Liver (tissue), 3 donors: Measurements from ENCODE around the gene AMY1A.
"Not testable (repeated sequence)": the region's sequence is repeated elsewhere in the genome, so short reads cannot be mapped to it uniquely, and the experiment has no call there.

ENCODE experiments used
- NR2F2 ChIP-seq: IDR thresholded peaks from 2 replicates; pipeline ENCODE4 v1.6.1; 2016; ENCODE audit warnings: antibody characterized with exemption
- RAD21 ChIP-seq, 2 donors: IDR thresholded peaks; 2 replicates each; pipeline ENCODE4 v1.6.1; 2016; ENCODE audit warnings: antibody characterized with exemption in 2 of 2, mild to moderate bottlenecking in 2 of 2
- SP1 ChIP-seq: IDR thresholded peaks from 2 replicates; pipeline ENCODE4 v1.6.1; 2018; ENCODE audit warnings: antibody characterized with exemption, mild to moderate bottlenecking
- YY1 ChIP-seq: IDR thresholded peaks from 2 replicates; pipeline ENCODE4 v1.6.1; 2016; ENCODE audit warnings: antibody characterized with exemption, mild to moderate bottlenecking
- TF ChIP-seq, protein P1 (sequence below): fragments of 150-350 bp; IDR thresholded peaks from 2 replicates; pipeline ENCODE4 v1.5.1; 2017; ENCODE audit warnings: improper control_type of control experiment, low read depth, low read length; ENCODE audit not compliant: missing input control
- TF ChIP-seq, protein P2 (sequence below): IDR thresholded peaks from 2 replicates; pipeline ENCODE4 v1.6.1; 2016; ENCODE audit warnings: antibody characterized with exemption
- TF ChIP-seq, protein P3 (sequence below): IDR thresholded peaks from 2 replicates; pipeline ENCODE4 v1.6.1; 2016; ENCODE audit warnings: antibody characterized with exemption
- donor health status: healthy.
- donor health status: healthy.

DNA sequence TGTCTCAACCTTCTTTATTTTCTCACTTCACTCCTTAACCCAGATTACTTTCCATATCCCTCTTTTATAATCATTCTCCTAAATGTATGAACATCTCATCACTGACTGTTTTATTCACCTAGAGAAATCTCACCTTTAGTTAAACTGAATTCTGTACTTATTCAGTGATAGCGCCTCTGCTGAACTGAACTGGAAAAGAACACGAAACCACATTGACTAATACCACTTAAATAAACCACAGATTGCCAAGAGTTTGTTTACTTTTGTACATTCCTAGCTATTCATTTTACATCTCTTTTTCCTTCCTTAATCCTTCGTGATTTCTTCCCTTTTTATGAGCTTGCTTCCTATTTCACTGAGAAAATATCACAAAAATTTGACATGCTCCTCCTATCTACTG, 52.1 kb downstream of the AMY1A start:
- TF ChIP-seq, protein P1, sequence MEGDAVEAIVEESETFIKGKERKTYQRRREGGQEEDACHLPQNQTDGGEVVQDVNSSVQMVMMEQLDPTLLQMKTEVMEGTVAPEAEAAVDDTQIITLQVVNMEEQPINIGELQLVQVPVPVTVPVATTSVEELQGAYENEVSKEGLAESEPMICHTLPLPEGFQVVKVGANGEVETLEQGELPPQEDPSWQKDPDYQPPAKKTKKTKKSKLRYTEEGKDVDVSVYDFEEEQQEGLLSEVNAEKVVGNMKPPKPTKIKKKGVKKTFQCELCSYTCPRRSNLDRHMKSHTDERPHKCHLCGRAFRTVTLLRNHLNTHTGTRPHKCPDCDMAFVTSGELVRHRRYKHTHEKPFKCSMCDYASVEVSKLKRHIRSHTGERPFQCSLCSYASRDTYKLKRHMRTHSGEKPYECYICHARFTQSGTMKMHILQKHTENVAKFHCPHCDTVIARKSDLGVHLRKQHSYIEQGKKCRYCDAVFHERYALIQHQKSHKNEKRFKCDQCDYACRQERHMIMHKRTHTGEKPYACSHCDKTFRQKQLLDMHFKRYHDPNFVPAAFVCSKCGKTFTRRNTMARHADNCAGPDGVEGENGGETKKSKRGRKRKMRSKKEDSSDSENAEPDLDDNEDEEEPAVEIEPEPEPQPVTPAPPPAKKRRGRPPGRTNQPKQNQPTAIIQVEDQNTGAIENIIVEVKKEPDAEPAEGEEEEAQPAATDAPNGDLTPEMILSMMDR: not testable (repeated sequence)
- not testable (repeated sequence) for TF ChIP-seq NR2F2; YY1; RAD21 (IDR thresholded peaks at IDR 0.05); SP1
- TF ChIP-seq, protein P2, sequence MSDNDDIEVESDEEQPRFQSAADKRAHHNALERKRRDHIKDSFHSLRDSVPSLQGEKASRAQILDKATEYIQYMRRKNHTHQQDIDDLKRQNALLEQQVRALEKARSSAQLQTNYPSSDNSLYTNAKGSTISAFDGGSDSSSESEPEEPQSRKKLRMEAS: not testable (repeated sequence)
- TF ChIP-seq, protein P3, sequence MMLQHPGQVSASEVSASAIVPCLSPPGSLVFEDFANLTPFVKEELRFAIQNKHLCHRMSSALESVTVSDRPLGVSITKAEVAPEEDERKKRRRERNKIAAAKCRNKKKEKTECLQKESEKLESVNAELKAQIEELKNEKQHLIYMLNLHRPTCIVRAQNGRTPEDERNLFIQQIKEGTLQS: not testable (repeated sequence)
